AG10803 (cell line): ENCODE measurements around the gene POC1B.

Source experiments
- DNase-seq: peaks from one replicate; pipeline ENCODE4 v3.0.0; 2010; ENCODE audit warnings: low read depth
- H3K4me3 ChIP-seq: 2 replicates; pipeline ENCODE4 v1.5.1; 2011; ENCODE audit warnings: mild to moderate bottlenecking, low read length, control low read depth
- CTCF ChIP-seq: conservative IDR thresholded peaks from 2 replicates; pipeline ENCODE4 v1.5.1; 2011; ENCODE audit warnings: mild to moderate bottlenecking, low read length, control low read depth, inconsistent platforms

The POC1B gene

DNA sequence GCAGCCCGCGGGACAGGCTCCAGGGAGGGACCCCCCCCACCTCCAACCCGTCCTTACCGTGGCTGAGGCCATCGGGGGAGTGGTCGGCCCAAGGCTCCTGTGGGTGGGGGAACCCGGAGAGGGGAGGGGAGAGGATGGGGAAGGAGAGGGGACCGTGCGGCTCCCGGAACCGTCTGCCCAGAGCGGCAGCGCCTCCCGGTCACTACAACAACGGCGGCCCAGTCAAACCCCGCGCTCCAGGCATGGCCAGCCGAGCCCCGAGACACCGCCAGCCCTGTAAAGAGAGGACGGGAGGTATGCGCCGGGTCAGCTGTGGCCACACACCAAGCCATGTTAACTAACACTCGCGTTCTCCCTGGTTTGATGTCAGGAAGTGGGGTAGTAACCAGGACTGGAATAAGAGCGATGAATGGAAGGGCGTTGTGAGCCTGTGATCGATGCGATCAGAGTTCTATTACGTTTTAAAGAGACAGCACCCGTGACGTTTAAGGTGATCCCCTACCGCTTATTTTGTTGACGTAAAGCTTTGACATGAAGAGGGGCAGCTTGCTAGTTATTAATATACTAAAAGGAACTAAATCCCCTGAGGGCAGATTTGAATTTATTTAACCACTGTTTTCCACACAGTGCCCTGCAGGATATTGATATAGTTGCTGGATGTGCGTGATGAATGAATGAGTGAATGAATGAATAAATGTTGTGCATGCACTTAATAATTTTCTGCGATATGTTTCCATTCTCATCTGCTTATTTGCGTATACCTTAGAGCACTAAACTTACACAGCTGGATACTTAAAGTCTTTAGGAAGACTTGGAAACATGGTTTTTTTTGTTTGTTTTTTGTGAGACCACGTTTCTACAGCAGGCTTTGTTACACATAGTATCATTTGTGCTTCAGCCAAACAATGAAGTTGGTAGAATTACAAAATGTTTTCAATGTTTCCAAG is at the start of gene POC1B:
POC1B (minus strand) TSS at position 224 of the 947 bp plus-strand sequence; CDS start at position 72, 152 bp downstream.
- no peak for TF ChIP-seq CTCF
- H3K4me3 ChIP-seq, result peak within 1 kb of the TSS; percentile 88
- DNase-seq, result peak; percentile 75

DNA sequence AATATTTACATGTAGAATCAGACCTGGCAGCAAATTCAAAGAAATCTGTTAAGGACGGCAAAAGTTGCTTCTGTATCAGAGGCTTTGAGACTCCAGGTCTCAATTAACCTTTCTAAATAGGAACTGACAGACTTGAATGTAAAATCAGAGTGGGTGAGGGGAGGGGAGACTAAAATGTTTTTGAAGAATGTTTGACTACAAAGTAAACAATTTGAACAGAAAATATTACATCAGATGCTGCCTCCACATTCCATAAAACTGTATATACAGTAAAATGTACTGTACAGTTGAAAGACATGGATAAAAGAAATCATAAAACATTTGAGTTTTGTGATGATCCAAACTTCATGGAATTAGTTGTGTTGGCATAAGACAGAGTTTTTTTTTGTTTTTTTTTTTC is 49.5 kb upstream of the POC1B start:
- DNase-seq, result peak; percentile 33
- TF ChIP-seq CTCF, result no peak
- no peak overlapping the region for H3K4me3 ChIP-seq

GRCh38 chr12:89574736-89575208 is 48.9 kb upstream of the POC1B start:
- no peak; the same call in 1 of the 2 replicates for TF ChIP-seq CTCF
- no peak overlapping the region for H3K4me3 ChIP-seq
- peak; percentile 91 for DNase-seq

GRCh38 chr12:89573051-89573810 is 47.4 kb upstream of the POC1B start:
- DNase-seq, result peak; percentile 76
- TF ChIP-seq CTCF, result no peak
- no peak overlapping the region for H3K4me3 ChIP-seq

- no peak for TF ChIP-seq CTCF
- H3K4me3 ChIP-seq, result no peak overlapping the region
- peak; percentile 96 for DNase-seq
Measured at GRCh38 chr12:89571491-89572195, 45.8 kb upstream of the POC1B start.

DNA sequence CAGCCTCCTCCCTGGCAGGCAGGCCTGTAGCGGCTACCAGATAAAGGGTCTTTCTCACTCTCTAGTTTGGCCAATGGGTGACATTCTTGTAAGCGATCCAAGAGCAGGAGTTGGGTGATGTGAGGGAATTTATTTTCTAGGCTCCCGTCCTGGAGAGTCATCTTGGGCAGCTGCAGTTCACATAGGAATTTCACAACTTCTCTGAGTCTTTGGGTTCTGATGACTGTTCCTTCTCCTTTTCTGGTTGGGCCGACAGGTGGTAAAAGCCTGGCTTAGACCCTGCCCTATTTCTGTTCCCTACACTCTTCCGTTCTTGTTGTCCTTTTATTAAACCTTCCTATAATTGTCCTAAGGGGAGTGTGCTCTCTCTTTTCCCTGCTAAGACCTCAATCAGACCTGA is 42.6 kb upstream of the POC1B start:
- no peak for DNase-seq
- TF ChIP-seq CTCF, result no peak

More for the DNA sequence above, 42.6 kb upstream of the POC1B start:
- H3K4me3 ChIP-seq, result no peak overlapping the region
